DND-41 (cell line): ENCODE data around the gene CADM2.

Experiments
- ATAC-seq: fragments of 200-7000 bp; cut with Tn5 transposase; 3 replicates; pipeline ENCODE4 v1.9.1; 2021; ENCODE audit warnings: low read depth; ENCODE audit not compliant: insufficient read depth
- DNase-seq: peaks from one replicate; pipeline ENCODE4 v3.0.0-alpha.2; 2020
- H2AFZ ChIP-seq: 2 replicates; pipeline ENCODE4 v1.6.0; 2012; ENCODE audit warnings: low read depth, low read length
- H3K27ac ChIP-seq: 2 replicates; pipeline ENCODE4 v1.5.1; 2012; ENCODE audit warnings: low read length, inconsistent platforms
- H3K27me3 ChIP-seq: fragments of 200-600 bp; sonication (generic); 2 replicates; pipeline ENCODE4 v1.6.0; 2012; ENCODE audit warnings: low read length, mild to moderate bottlenecking, inconsistent platforms; ENCODE audit not compliant: insufficient read depth, poor library complexity
- H3K36me3 ChIP-seq: 2 replicates; pipeline ENCODE4 v1.5.1; 2012; ENCODE audit warnings: low read length, inconsistent platforms; ENCODE audit not compliant: insufficient read depth
- H3K4me1 ChIP-seq: 2 replicates; pipeline ENCODE4 v1.5.1; 2012; ENCODE audit warnings: mild to moderate bottlenecking, low read length; ENCODE audit not compliant: insufficient read depth
- H3K4me2 ChIP-seq: 2 replicates; pipeline ENCODE4 v1.6.0; 2012; ENCODE audit warnings: mild to moderate bottlenecking, moderate library complexity, low read length, inconsistent platforms; ENCODE audit not compliant: insufficient read depth
- H3K4me3 ChIP-seq, 2 experiments: fragments of 200-600 bp in 1 of 2; shearing (Covaris generic) in 1 of 2; 2 replicates each; pipeline ENCODE4 v1.5.1; 2012 to 2016; ENCODE audit warnings: inconsistent platforms in 2 of 2, low read length in 2 of 2, mild to moderate bottlenecking in 2 of 2, low read depth in 1 of 2, moderate library complexity in 1 of 2
- H3K79me2 ChIP-seq: 2 replicates; pipeline ENCODE4 v1.6.0; 2012; ENCODE audit warnings: low read length, inconsistent platforms; ENCODE audit not compliant: insufficient read depth
- H3K9ac ChIP-seq: 2 replicates; pipeline ENCODE4 v1.6.0; 2012; ENCODE audit warnings: low read depth, mild to moderate bottlenecking, inconsistent platforms, low read length, moderate library complexity
- H3K9me3 ChIP-seq: 2 replicates; pipeline ENCODE4 v1.5.1; 2012; ENCODE audit warnings: low read length, moderate library complexity, mild to moderate bottlenecking, inconsistent platforms; ENCODE audit not compliant: insufficient read depth, severe bottlenecking
- H4K20me1 ChIP-seq: 2 replicates; pipeline ENCODE4 v1.6.0; 2012; ENCODE audit warnings: low read length; ENCODE audit not compliant: insufficient read depth
- CTCF ChIP-seq: IDR thresholded peaks from 2 replicates; pipeline ENCODE4 v1.5.1; 2012; ENCODE audit warnings: borderline replicate concordance, low read length, moderate library complexity, mild to moderate bottlenecking; ENCODE audit not compliant: poor library complexity, severe bottlenecking; ENCODE audit errors: extremely low read depth
- EZH2 ChIP-seq: IDR thresholded peaks from 3 replicates; pipeline ENCODE4 v1.6.1; 2012; ENCODE audit warnings: borderline replicate concordance, low read depth, mild to moderate bottlenecking, moderate library complexity, low read length, inconsistent platforms; ENCODE audit not compliant: severe bottlenecking

Gene CADM2

GRCh38 chr3:84963137-84963536 is 4.3 kb downstream of the CADM2 start:
- Histone ChIP-seq H3K27ac (no peak overlapping the region), H3K79me2 (no peaks in the 10 kb centered on the region), H3K9me3 (peaks cover 2% of the 10 kb centered on the region), H3K4me2 (no peak overlapping the region), H3K9ac (no peak overlapping the region), H3K27me3 (no peaks in the 10 kb centered on the region), H4K20me1 (no peaks in the 10 kb centered on the region), H3K36me3 (no peaks in the 10 kb centered on the region), H2AFZ (no peak overlapping the region), H3K4me3 (no peak overlapping the region), H3K4me1 (no peaks in the 10 kb centered on the region)
- TF ChIP-seq CTCF: no peak
- no peak for TF ChIP-seq EZH2
- DNase-seq (no peak), ATAC-seq (no peak)

DNA sequence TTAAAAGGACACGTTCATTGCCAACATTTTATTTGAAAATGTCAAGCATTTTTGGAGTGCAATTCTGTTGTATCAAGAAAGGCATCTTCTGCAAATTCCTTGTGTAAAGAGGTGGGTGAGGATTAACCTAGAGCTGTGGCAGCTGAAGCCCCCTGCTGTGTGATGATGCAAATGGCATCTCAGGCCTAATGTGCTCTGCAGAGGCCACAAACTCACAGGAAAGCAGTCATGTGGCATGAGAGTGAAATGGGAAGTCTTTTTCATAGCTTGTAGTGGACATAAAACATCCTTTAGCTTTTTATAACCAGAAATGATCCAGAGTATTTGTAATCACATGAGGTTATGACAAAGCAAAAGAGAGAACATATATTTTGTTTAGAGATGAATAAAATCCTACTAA is 6.4 kb downstream of the CADM2 start:
- Histone ChIP-seq H3K27ac (no peak overlapping the region), H3K27me3 (no peaks in the 10 kb centered on the region), H3K9me3 (peaks cover 2% of the 10 kb centered on the region), H3K4me1 (no peaks in the 10 kb centered on the region), H3K79me2 (no peaks in the 10 kb centered on the region), H3K9ac (no peak overlapping the region), H3K4me3 (no peak overlapping the region), H3K36me3 (no peaks in the 10 kb centered on the region), H2AFZ (no peak overlapping the region), H3K4me2 (no peak overlapping the region), H4K20me1 (no peaks in the 10 kb centered on the region)
- DNase-seq: no peak
- TF ChIP-seq EZH2 (no peak), CTCF (peak; percentile 38)
- ATAC-seq: no peak; the same call in 2 of the 3 replicates

DNA sequence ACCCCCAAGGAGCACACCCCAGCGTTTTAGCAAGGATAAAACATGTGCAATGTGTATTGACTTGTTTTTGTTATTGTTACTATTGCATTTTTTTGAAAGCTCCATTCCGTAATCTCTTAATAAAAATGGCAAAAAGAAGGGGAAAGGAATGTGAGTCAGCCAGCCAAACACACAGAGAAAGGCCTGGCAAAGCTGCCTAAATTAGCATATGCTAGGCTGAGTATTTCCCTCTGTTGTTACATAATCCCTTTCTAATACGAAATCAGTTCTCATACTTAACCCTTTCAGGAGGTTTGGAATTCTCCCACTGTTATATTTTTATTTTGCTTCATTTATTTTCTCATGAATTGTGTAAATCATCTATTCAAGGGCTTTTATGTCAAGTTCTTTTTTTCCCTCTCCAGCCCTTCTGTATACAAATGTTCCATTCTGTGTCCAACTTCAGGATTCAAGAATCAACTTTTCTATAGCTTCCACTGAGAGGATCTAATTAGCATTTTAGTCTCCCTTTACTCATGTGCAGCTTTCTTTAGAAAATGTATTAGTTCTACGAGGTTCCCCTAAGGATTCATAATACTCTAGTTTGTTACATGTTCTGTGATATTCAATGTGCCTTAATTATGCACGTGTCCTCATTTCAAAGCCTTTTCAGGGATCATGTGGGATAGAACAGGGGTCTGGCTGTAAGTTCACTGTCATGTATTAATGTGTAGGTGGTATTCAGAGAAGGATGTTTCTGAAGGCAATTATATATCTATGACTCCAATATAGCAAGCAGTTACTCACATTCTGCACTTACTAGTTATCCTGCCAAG is 9.2 kb downstream of the CADM2 start:
- H2AFZ ChIP-seq: no peak overlapping the region
- DNase-seq (no peak), ATAC-seq (no peak)
- H3K27ac ChIP-seq: no peak overlapping the region
- no peak overlapping the region for H3K4me3 ChIP-seq
- no peaks in the 10 kb centered on the region for H3K4me1 ChIP-seq
- H3K27me3 ChIP-seq: no peaks in the 10 kb centered on the region
- H3K9me3 ChIP-seq: no peaks in the 10 kb centered on the region
- no peak overlapping the region for H3K9ac ChIP-seq
- TF ChIP-seq CTCF (no peak), EZH2 (no peak)
- no peaks in the 10 kb centered on the region for H3K36me3 ChIP-seq
- H3K4me2 ChIP-seq: no peak overlapping the region
- no peaks in the 10 kb centered on the region for H4K20me1 ChIP-seq
- H3K79me2 ChIP-seq: no peaks in the 10 kb centered on the region
